Measurements from ENCODE around the gene ALKBH2.

GRCh38 chr12:109085590-109085989 is 7.7 kb downstream of the ALKBH2 start:
- TF ChIP-seq CTCF (IDR thresholded peaks at IDR 0.05) (no peak), EP300 (IDR thresholded peaks at IDR 0.05) (no peak)

Data from upper lobe of left lung (tissue), 4 donors.